Myocyte (in vitro differentiated cells): ENCODE data around the gene SUCNR1. TPM values are rescaled to one million over a fixed set of nuclear protein-coding genes. Genes with fewer than 3 reads are reported as not detected.
"Not testable (repeated sequence)": the region's sequence is repeated elsewhere in the genome, so short reads cannot be mapped to it uniquely, and the experiment has no call there.

Source experiments
- DNase-seq: peaks from one replicate; pipeline ENCODE4 v3.0.0-alpha.2; 2012; ENCODE audit warnings: low read depth
- total RNA-seq: library from RNA; depleted of rRNA; stranded (reverse); fragments of >200 nt; gene quantifications from 2 replicates; pipeline ENCODE4 v1.2.3, GENCODE V29; 2014

SUCNR1 gene
- total RNA-seq, 1 donor from 2014 or later = not detected

GRCh38 chr3:151871639-151872468 lies 1.6 kb upstream of the SUCNR1 start:
- DNase-seq = no peak

DNA sequence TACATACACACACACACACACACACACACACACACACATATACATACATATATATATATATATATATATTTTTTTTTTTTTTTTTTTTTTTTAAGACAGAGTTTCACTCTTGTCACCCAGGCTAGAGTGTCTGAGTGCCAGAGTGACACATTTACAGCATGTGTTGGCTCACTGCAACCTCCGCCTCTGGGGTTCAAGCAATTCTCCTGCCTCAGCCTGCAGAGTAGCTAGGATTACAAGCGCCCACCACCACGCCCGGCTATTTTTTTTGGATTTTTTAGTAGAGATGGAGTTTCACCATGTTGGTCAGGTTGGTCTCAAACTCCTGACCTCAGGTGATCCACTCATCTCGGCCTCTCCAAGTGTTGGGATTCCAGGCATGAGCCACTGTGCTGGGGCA lies 636 bp downstream of the SUCNR1 start:
- not testable (repeated sequence) for DNase-seq

DNA sequence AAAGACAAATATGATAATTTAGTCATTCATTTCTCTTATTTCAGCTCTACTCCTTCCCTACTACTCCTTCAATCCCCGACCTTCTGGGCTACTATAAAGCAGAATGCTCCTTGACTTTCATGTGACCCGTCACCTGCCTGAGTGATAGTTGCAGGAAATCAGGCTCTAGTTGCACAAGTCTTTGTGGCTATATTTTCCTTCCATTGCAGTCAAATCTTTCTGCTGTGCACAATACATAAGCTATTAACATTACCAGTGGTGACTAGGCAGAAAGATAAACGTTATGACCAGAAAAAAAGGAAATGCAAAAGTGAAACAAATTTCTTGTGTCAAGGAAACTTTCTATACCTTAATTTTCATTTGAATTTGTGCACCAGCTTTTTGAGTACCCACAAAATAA lies 2.3 kb downstream of the SUCNR1 start:
- no peak for DNase-seq

DNA sequence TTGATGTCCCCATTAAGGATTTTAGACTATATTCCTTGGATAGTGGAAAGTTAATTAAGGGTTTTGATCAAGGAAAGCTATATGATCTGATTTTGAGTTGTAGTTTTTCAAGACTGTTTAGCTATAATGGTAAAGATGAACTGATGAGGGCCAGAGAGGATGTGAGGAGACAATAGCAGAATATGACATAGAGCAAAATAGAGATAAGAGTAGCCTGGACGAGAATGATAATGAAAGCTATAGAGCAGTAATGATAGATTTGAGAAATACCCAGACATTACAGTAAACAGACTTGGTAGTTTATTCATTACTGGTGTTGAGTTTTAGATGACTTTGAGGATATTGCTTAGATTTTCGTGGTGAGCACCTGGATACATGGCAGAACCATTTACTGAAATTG lies 3.8 kb downstream of the SUCNR1 start:
- DNase-seq = no peak

DNA sequence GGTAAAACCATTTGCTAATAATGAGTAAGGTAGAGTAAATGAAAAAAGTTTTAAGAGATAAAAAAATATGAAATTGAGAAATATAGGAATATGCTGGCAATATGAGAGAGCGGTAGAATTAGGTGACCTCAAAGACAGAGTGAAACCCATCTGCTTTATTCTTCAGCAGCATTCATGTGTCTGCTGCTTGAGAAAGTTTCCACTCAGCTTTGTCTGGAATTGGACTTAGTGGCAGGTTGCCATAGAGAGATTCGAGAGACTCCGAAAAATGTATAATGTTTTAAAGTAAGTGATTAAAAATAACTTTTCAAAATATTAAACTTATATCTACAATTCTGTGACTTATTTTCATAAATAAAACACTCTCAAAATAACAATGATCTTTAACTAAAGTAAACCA lies 5.0 kb downstream of the SUCNR1 start:
- no peak for DNase-seq

DNA sequence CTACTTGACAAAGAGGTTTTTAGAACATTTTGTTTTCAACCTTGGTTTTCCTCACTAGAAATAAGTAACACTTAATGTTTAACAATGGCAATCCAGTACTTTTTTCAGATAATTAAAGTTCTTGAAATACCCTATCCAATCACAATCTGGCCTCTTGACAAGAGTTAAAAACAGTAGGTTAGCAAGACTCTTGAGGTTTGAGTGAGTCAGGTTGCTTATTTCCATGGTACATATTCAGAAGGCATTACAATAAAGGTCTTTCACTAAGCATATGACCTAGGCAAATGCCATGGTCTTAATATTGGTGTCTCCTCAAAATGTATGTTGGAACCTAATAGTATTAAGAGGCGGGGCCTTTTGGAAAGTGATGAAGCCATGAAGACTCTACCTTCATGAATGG lies 5.6 kb downstream of the SUCNR1 start:
- no peak for DNase-seq

DNA sequence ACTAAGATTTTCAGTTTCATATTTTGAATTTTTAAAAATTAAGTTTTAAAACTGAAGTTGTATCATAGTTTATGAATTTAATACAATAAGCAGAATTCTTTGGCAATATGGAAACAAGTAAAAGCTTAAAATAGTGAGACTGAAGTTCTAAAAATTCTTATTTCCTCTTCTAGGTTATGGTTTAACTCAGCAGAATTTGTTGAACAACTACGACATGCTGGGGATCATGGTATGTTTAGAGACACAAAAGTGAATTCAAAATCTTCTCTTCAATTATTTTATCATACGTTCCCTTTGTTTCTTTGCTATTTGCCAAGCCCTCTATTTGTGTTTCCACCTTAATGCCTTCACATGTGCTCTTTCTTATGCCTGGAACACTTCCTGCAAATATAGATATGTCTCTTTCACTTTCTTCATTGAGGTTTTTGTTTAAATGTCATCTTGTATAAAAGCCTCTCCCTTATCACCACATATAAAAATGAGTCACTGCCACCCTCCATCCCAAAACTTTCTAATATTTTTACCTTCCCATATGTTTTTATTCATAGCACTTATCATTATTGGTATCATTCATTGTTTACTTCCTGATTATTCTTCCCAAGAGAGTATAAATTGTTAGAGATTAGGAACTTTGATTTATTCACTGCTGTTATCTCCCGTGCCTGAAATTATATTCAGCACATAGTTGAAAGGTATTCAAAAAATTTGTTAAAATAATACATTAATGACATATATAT lies 6.4 kb downstream of the SUCNR1 start:
- DNase-seq = no peak

- no peak for DNase-seq
These were observed 6.9 kb downstream of the SUCNR1 start for GRCh38 chr3:151880416-151880690.

GRCh38 chr3:151881137-151881536 lies 7.7 kb downstream of the SUCNR1 start:
- DNase-seq = no peak

DNA sequence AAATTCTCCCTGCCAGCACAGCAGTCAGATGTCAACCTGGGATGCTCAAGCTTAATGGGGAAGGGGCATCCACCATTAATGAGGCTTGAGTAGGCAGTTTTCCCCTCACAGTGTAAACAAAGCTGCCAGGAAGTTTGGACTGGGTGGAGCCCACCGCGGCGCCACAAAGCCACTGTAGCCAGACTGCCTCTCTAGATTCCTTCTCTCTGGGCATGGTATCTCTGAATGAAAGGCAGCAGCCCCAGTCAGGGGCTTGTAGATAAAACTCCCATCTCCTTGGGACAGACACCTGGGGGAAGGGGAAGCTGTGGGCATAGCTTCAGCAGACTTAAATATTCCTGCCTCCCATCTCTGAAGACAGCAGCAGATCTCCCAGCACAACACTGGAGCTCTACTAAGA lies 12.0 kb downstream of the SUCNR1 start:
- DNase-seq = not testable (repeated sequence)

GRCh38 chr3:151887450-151888211 lies 14.2 kb downstream of the SUCNR1 start:
- not testable (repeated sequence) for DNase-seq

GRCh38 chr3:151890721-151891141 lies 17.3 kb downstream of the SUCNR1 start:
- peak; percentile 35 for DNase-seq

DNA sequence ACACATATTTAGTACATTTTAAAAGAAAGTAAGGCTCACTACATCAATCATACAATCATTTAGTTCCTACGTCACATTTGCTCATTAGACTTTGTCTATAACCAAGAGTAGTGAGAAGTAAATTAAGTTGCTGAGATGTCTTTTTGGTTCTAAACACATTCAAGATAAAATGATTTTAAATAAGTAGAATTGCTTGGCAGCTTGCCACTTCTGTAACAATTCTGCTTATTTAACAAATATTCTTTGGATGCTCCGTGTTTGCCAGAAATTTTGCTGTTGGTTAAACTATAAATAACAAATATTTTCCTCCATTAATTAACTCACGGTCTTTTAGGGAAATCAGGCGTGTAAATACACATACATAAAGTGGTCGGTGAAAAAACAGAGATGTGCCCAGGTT lies 18.3 kb downstream of the SUCNR1 start:
- DNase-seq = no peak

GRCh38 chr3:151894219-151894618 lies 20.8 kb downstream of the SUCNR1 start:
- DNase-seq = no peak

DNA sequence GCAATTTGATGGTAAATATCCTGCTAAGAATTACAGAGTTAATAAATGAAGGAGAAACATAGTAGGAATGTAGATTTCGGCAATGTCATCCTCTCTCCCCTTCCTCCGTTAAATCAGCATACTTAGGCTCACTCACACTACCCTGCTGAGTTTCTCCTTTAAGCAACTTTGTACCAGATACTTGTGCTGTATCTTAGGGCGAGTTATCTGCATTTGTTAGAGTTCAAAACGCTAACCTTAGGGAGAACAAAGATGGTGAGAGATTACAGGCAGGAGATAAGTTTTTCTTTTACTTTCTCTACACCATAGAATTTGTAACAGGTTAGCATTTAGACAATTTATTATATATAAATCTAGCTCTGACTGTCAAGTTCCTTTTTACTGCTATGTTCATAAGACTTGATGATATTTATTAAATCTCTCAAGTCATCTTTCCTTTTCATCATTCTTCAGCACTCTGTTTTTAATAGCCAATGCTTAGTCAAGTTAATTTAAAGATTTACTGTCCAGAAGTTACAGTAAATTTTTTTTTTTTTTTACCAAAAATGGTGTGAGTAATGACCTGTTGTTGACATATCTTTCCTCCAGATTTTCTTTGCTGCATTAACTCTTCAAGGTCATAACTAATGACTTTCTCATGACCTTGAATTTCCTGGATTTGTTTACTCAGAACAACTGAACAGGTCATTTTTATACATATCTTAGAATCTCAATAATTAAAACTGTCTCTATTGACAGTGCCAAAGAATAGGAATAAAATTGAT lies 22.2 kb downstream of the SUCNR1 start:
- no peak for DNase-seq

- DNase-seq = no peak
These were observed 23.0 kb downstream of the SUCNR1 start for GRCh38 chr3:151896246-151897012.

- not testable (repeated sequence) for DNase-seq
These were observed 24.7 kb downstream of the SUCNR1 start for GRCh38 chr3:151898121-151898520.

DNA sequence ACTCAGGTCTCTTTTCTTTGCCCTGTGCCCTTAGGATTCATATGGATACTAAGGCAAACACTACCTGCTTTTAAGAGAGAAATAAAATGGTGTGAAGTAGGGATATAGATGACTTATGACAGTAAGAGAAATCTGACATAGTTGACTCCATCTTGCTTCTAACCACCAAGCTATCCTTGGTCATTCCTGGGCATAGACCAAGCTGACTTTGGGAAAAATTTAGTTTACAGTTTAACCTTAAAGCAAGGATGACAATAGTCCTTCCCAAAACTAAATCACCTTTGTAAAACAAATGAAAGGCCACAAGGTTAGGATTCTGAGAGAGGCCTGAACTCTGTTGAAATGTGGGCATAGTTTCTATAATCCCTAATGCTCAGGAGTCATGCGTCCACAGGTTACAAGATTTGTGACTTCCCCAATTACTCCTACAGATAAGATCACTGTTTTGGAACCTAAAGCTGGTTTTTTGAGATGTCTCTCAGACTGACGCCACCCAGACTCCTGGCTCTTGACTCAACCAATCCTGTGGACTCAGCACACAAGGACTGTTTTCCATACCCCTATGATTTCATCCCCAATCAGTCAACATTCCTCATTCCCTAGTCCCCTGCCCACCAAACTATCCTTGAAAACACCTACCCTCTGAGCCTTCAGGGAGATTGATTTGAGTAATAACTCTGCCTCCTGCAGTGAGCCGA lies 25.3 kb downstream of the SUCNR1 start:
- DNase-seq = not testable (repeated sequence)

DNA sequence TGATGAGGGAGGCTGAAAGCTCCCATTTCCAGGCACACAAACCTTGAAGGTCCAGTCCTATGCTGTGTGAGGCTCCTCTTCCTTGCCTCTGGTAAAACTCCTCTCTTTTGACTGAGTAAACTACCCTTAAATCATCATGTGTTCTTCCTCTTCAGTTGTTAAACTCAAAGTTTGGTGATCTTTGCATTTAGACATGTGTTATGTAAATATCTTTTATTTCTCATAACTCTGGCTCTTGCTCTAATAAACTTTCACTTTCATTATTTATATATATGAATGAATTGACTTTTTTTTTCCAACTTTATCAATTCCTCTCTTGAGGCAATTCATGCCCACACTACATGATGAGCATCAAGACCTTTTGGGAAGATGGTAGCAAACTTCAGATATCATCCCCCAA lies 26.6 kb downstream of the SUCNR1 start:
- no peak for DNase-seq

GRCh38 chr3:151900460-151900859 lies 27.0 kb downstream of the SUCNR1 start:
- no peak for DNase-seq
